Measurements from ENCODE around the gene CYP26A1. TPM values are rescaled to one million over a fixed set of nuclear protein-coding genes. Genes with fewer than 3 reads are reported as not detected.

Gene CYP26A1
- total RNA-seq, 4 donors from 2014 or later = not detected

- Histone ChIP-seq H3K4me1 (no peaks in the 10 kb centered on the region), H3K27ac (no peak overlapping the region), H3K36me3 (no peaks in the 10 kb centered on the region), H3K9me3 (no peaks in the 10 kb centered on the region), H3K4me3 (replicated peaks in 1 of 3) (no peak overlapping the region), H3K27me3 (no peaks in the 10 kb centered on the region)
- no peak for DNase-seq
- TF ChIP-seq POLR2A (IDR thresholded peaks at IDR 0.05) (no peak), CTCF (IDR thresholded peaks at IDR 0.05) (no peak)
- intact Hi-C loops (cut with DNase I) = no loop called here
- WGBS, 2 donors = 82 to 83% methylated on average over 2 of the region's 2 CpGs
Measured at GRCh38 chr10:93090619-93091018, 16.9 kb downstream of the CYP26A1 start.

- 92 to 93% methylated on average over 3 of the region's 3 CpGs for WGBS, 2 donors
- H3K27ac ChIP-seq = no peak overlapping the region
- intact Hi-C loops (cut with DNase I) = no loop called here
- H3K36me3 ChIP-seq = no peaks in the 10 kb centered on the region
- no peaks in the 10 kb centered on the region for H3K4me1 ChIP-seq
- H3K27me3 ChIP-seq = no peaks in the 10 kb centered on the region
- H3K4me3 ChIP-seq (replicated peaks in 1 of 3) = no peak overlapping the region
- H3K9me3 ChIP-seq = no peaks in the 10 kb centered on the region
- TF ChIP-seq POLR2A (IDR thresholded peaks at IDR 0.05) (no peak), CTCF (IDR thresholded peaks at IDR 0.05) (no peak)
- DNase-seq = no peak
Measured at GRCh38 chr10:93091960-93092359, 18.3 kb downstream of the CYP26A1 start.

- Histone ChIP-seq H3K4me1 (no peaks in the 10 kb centered on the region), H3K9me3 (no peaks in the 10 kb centered on the region), H3K4me3 (replicated peaks in 1 of 3) (no peak overlapping the region), H3K27ac (no peak overlapping the region), H3K36me3 (no peaks in the 10 kb centered on the region), H3K27me3 (no peaks in the 10 kb centered on the region)
- no peak for TF ChIP-seq POLR2A (IDR thresholded peaks at IDR 0.05)
- TF ChIP-seq CTCF (IDR thresholded peaks at IDR 0.05) = no peak
- no peak for DNase-seq
- intact Hi-C loops (cut with DNase I) = no loop called here
- 43 to 50% methylated on average over 1 of the region's 1 CpG for WGBS, 2 donors
Measured at GRCh38 chr10:93095225-93095624, 21.5 kb downstream of the CYP26A1 start.

GRCh38 chr10:93096901-93097300 is 23.2 kb downstream of the CYP26A1 start:
- Histone ChIP-seq H3K4me3 (replicated peaks in 1 of 3) (no peak overlapping the region), H3K27ac (no peak overlapping the region), H3K4me1 (no peaks in the 10 kb centered on the region), H3K36me3 (no peaks in the 10 kb centered on the region), H3K9me3 (no peaks in the 10 kb centered on the region), H3K27me3 (no peaks in the 10 kb centered on the region)
- no peak for TF ChIP-seq CTCF (IDR thresholded peaks at IDR 0.05)
- TF ChIP-seq POLR2A (IDR thresholded peaks at IDR 0.05) = no peak
- intact Hi-C loops (cut with DNase I) = no loop called here
- WGBS, 2 donors = 78 to 80% methylated on average over 5 of the region's 5 CpGs
- DNase-seq = no peak

- Histone ChIP-seq H3K4me3 (replicated peaks in 1 of 3) (no peak overlapping the region), H3K9me3 (no peaks in the 10 kb centered on the region), H3K27ac (no peak overlapping the region), H3K4me1 (no peaks in the 10 kb centered on the region), H3K36me3 (no peaks in the 10 kb centered on the region), H3K27me3 (no peaks in the 10 kb centered on the region)
- intact Hi-C loops (cut with DNase I) = no loop called here
- TF ChIP-seq CTCF (IDR thresholded peaks at IDR 0.05) (no peak), POLR2A (IDR thresholded peaks at IDR 0.05) (no peak)
- WGBS, 2 donors = 73 to 83% methylated on average over 9 of the region's 9 CpGs
- no peak for DNase-seq
Measured at GRCh38 chr10:93097386-93097785, 23.7 kb downstream of the CYP26A1 start.

Measured in thyroid gland (tissue), 4 donors.